GM18507 (cell line): ENCODE measurements around the gene SPPL2C.

Source experiments
- DNase-seq: peaks from one replicate; pipeline ENCODE4 v3.0.0; 2011; ENCODE audit warnings: low read depth; ENCODE audit not compliant: insufficient read length; ENCODE audit errors: extremely low spot score
- FAIRE-seq: peaks from 2 replicates; lab custom pipeline; 2011; peaks lifted over from hg19 to GRCh38; lab: Jason Lieb, UNC

SPPL2C gene

GRCh38 chr17:45870342-45870974, 25.8 kb downstream of the SPPL2C start:
- DNase-seq (no peak), FAIRE-seq (no peak)

GRCh38 chr17:45871718-45872117, 27.0 kb downstream of the SPPL2C start:
- no peak for FAIRE-seq
- DNase-seq: no peak

- FAIRE-seq (no peak), DNase-seq (no peak)
These were observed 29.0 kb downstream of the SPPL2C start for GRCh38 chr17:45873728-45874127.

GRCh38 chr17:45874151-45874550, 29.5 kb downstream of the SPPL2C start:
- FAIRE-seq (no peak), DNase-seq (no peak)

GRCh38 chr17:45876539-45876938, 31.9 kb downstream of the SPPL2C start:
- FAIRE-seq (no peak), DNase-seq (no peak)

GRCh38 chr17:45877467-45877866, 32.8 kb downstream of the SPPL2C start:
- no peak for DNase-seq
- FAIRE-seq: no peak

GRCh38 chr17:45883063-45883462, 38.4 kb downstream of the SPPL2C start:
- FAIRE-seq: no peak
- no peak for DNase-seq

GRCh38 chr17:45886852-45887251, 42.2 kb downstream of the SPPL2C start:
- DNase-seq: no peak
- FAIRE-seq: no peak

GRCh38 chr17:45888392-45888791, 43.7 kb downstream of the SPPL2C start:
- FAIRE-seq: no peak
- no peak for DNase-seq

GRCh38 chr17:45889579-45889978, 44.9 kb downstream of the SPPL2C start:
- FAIRE-seq (no peak), DNase-seq (no peak)

- FAIRE-seq (no peak), DNase-seq (no peak)
These were observed 49.0 kb downstream of the SPPL2C start for GRCh38 chr17:45893725-45894021.

GRCh38 chr17:45894022-45894784, 49.5 kb downstream of the SPPL2C start, which contains the start of gene MAPT:
TSS of gene MAPT (plus strand) at chr17:45894554. CDS start at chr17:45962338, 67,784 bp downstream.
- peak; percentile 86 for DNase-seq
- peak; percentile 79 for FAIRE-seq

- FAIRE-seq: no peak
- no peak for DNase-seq
These were observed 50.8 kb downstream of the SPPL2C start for GRCh38 chr17:45895304-45895968.

GRCh38 chr17:45895969-45896785, 51.5 kb downstream of the SPPL2C start:
- DNase-seq (no peak), FAIRE-seq (no peak)
